Calu3 (cell line): ENCODE data around the gene TTLL9. TPM values are rescaled to one million over a fixed set of nuclear protein-coding genes. Genes with fewer than 3 reads are reported as not detected.

Experiments
- BruUV-seq: library from RNA; stranded (reverse); fragments of 400-500 nt; replicated peaks from 2 replicates; lab custom pipeline; 2021; lab: Mats Ljungman, UMichigan
- CTCF ChIA-PET: fragments of 300-600 bp; sonication (Branson Sonifier 250); formaldehyde crosslinking; loops from one replicate; lab custom pipeline; 2022; ENCODE audit warnings: antibody characterized with exemption; lab: Charles Lee
- DNase-seq: peaks from one replicate; pipeline ENCODE4 v3.0.0; 2022
- H3K27ac Mint-ChIP-seq: one replicate; pipeline ENCODE4 v1.8.0; 2022; ENCODE audit warnings: mixed read lengths; ENCODE audit not compliant: unreplicated experiment
- H3K27me3 Mint-ChIP-seq: one replicate; pipeline ENCODE4 v1.8.0; 2022; ENCODE audit warnings: mixed read lengths; ENCODE audit not compliant: unreplicated experiment
- H3K36me3 Mint-ChIP-seq: one replicate; pipeline ENCODE4 v1.8.0; 2022; ENCODE audit warnings: mild to moderate bottlenecking, moderate library complexity, mixed read lengths; ENCODE audit not compliant: insufficient read depth, unreplicated experiment
- H3K4me1 Mint-ChIP-seq: one replicate; pipeline ENCODE4 v1.8.0; 2022; ENCODE audit warnings: mild to moderate bottlenecking, low read depth, mixed read lengths; ENCODE audit not compliant: unreplicated experiment
- H3K4me3 Mint-ChIP-seq: one replicate; pipeline ENCODE4 v1.8.0; 2022; ENCODE audit warnings: mild to moderate bottlenecking, low read depth, moderate library complexity, mixed read lengths; ENCODE audit not compliant: unreplicated experiment
- H3K9me3 Mint-ChIP-seq: one replicate; pipeline ENCODE4 v1.8.0; 2022; ENCODE audit warnings: low read depth, mixed read lengths; ENCODE audit not compliant: unreplicated experiment
- CTCF ChIP-seq: fragments of 200-600 bp; IDR thresholded peaks from one replicate; pipeline ENCODE4 v1.8.0; 2022; ENCODE audit warnings: antibody characterized with exemption; ENCODE audit not compliant: unreplicated experiment
- intact Hi-C: fragments of 100-400 bp; cut with micrococcal nuclease; formaldehyde crosslinking; loops from one replicate; pipeline ENCODE4 v1.10.0; 2022; ENCODE audit not compliant: unreplicated experiment
- total RNA-seq: library from RNA; stranded (reverse); gene quantifications from 2 replicates; pipeline ENCODE4 v1.2.3, GENCODE V29; 2022

Gene TTLL9
- total RNA-seq, 1 experiment from 2014 or later: not detected

- H3K27me3 Mint-ChIP-seq: peaks cover 70% of the 10 kb centered on the region
- no peak for DNase-seq
- no peaks in the 10 kb centered on the region for H3K4me1 Mint-ChIP-seq
- H3K27ac Mint-ChIP-seq: no peak overlapping the region
- intact Hi-C loops: no loop called here
- BruUV-seq: no TSS peak
- H3K4me3 Mint-ChIP-seq: no peak overlapping the region
- CTCF ChIA-PET: no interaction called here
- TF ChIP-seq CTCF: no peak
- H3K36me3 Mint-ChIP-seq: no peaks in the 10 kb centered on the region
- no peaks in the 10 kb centered on the region for H3K9me3 Mint-ChIP-seq
Measured at GRCh38 chr20:31890646-31891045, 20.2 kb downstream of the TTLL9 start.

GRCh38 chr20:31894980-31895675, 24.7 kb downstream of the TTLL9 start:
- DNase-seq: peak; percentile 25
- Mint-ChIP-seq H3K36me3 (no peaks in the 10 kb centered on the region), H3K27ac (no peak overlapping the region), H3K4me1 (no peaks in the 10 kb centered on the region), H3K27me3 (peaks cover 31% of the 10 kb centered on the region), H3K9me3 (no peaks in the 10 kb centered on the region), H3K4me3 (no peak overlapping the region)
- no peak for TF ChIP-seq CTCF
- BruUV-seq: no TSS peak
- intact Hi-C loops: no loop called here
- CTCF ChIA-PET: interaction anchor here (0.9 kb wide), 1 partner anchor 15 kb away, joined by 5 read pairs; no protein-coding TSS in a partner anchor

GRCh38 chr20:31896049-31896448, 25.6 kb downstream of the TTLL9 start:
- Mint-ChIP-seq H3K9me3 (no peaks in the 10 kb centered on the region), H3K4me3 (no peak overlapping the region), H3K27me3 (peaks cover 22% of the 10 kb centered on the region), H3K27ac (no peak overlapping the region), H3K36me3 (no peaks in the 10 kb centered on the region), H3K4me1 (no peaks in the 10 kb centered on the region)
- no peak for DNase-seq
- intact Hi-C loops: no loop called here
- no peak for TF ChIP-seq CTCF
- CTCF ChIA-PET: interaction anchor here (1.2 kb wide), 1 partner anchor 12 kb away, joined by 4 read pairs; no protein-coding TSS in a partner anchor
- no TSS peak for BruUV-seq

GRCh38 chr20:31897541-31897940, 27.1 kb downstream of the TTLL9 start:
- no peaks in the 10 kb centered on the region for H3K36me3 Mint-ChIP-seq
- no peak overlapping the region for H3K27ac Mint-ChIP-seq
- H3K4me3 Mint-ChIP-seq: no peak overlapping the region
- no peak for TF ChIP-seq CTCF
- no peaks in the 10 kb centered on the region for H3K4me1 Mint-ChIP-seq
- intact Hi-C loops: no loop called here
- no peak for DNase-seq
- no peaks in the 10 kb centered on the region for H3K9me3 Mint-ChIP-seq
- CTCF ChIA-PET: interaction anchor here (0.5 to 1.2 kb wide), 2 partner anchors 11 to 138 kb away, joined by 3 to 4 read pairs; no protein-coding TSS in a partner anchor
- H3K27me3 Mint-ChIP-seq: peaks cover 17% of the 10 kb centered on the region
- no TSS peak for BruUV-seq
